K562 (cell line): ENCODE data around the gene TOR1AIP2. TPM values are rescaled to one million over a fixed set of nuclear protein-coding genes. Genes with fewer than 3 reads are reported as not detected.

ENCODE experiments used
- ATAC-seq: fragments of 200-7000 bp; cut with Tn5 transposase; 3 replicates; pipeline ENCODE4 v1.9.1; 2020; ENCODE audit warnings: moderate library complexity
- BruUV-seq: library from RNA; stranded (reverse); fragments of 400-500 nt; replicated peaks from 2 replicates; lab custom pipeline; 2021; lab: Mats Ljungman, UMichigan
- CTCF ChIA-PET: fragments of 300-600 bp; formaldehyde crosslinking; extraction: SDS; loops from one replicate; lab custom pipeline; 2021; ENCODE audit warnings: low intra/inter-chr PET ratio; lab: Yijun Ruan, JAX
- POLR2A ChIA-PET: fragments of 300-600, 350-650 bp; sonication (Branson Sonifier 250); formaldehyde crosslinking; extraction: SDS; loops from one replicate; lab custom pipeline; 2021; ENCODE audit warnings: antibody characterized with exemption, inconsistent platforms; lab: Yijun Ruan, JAX
- DNase-seq, 4 experiments: peaks; one replicate each; pipeline versions ENCODE4 v3.0.0 to v3.0.0-alpha.2; 2011 to 2018; ENCODE audit warnings: low spot score in 3 of 4, mixed read lengths in 3 of 4; ENCODE audit errors: extremely low read depth in 1 of 4
- FAIRE-seq: peaks from 2 replicates; lab custom pipeline; 2011; peaks lifted over from hg19 to GRCh38; lab: Jason Lieb, UNC
- H2AFZ ChIP-seq: 2 replicates; pipeline ENCODE4 v1.6.0; 2011; ENCODE audit warnings: low read depth, low read length, control low read depth, inconsistent platforms
- H3K27ac ChIP-seq: fragments of 200-600 bp; 3 replicates; pipeline ENCODE4 v1.8.0; 2011; ENCODE audit warnings: low read depth, mild to moderate bottlenecking, control low read depth, inconsistent platforms, low read length, moderate library complexity, mixed read lengths; ENCODE audit errors: extremely low read depth
- H3K27me3 ChIP-seq, 2 experiments: fragments of 300-600 bp in 1 of 2; 2 replicates in 1 of 2; 3 replicates in 1 of 2; pipeline versions ENCODE4 v1.6.0 to v1.8.0; 2011; ENCODE audit warnings: inconsistent platforms in 2 of 2, low read length in 2 of 2, mild to moderate bottlenecking in 1 of 2, mixed read lengths in 1 of 2, moderate library complexity in 1 of 2; ENCODE audit not compliant: control insufficient read depth in 2 of 2, insufficient read depth in 2 of 2
- H3K36me3 ChIP-seq: fragments of 300-600 bp; 3 replicates; pipeline ENCODE4 v1.8.0; 2011; ENCODE audit warnings: mild to moderate bottlenecking, low read length, inconsistent platforms; ENCODE audit not compliant: control insufficient read depth, insufficient read depth
- H3K4me1 ChIP-seq, 2 experiments: fragments of 200-600 bp in 1 of 2; replicated peaks in 1 of 2; 2 replicates in 1 of 2; 3 replicates in 1 of 2; pipeline versions ENCODE4 v1.5.1 to v1.8.0; 2011; ENCODE audit warnings: inconsistent platforms in 2 of 2, low read length in 2 of 2, mild to moderate bottlenecking in 1 of 2, mixed read lengths in 1 of 2, moderate library complexity in 1 of 2; ENCODE audit not compliant: control insufficient read depth in 2 of 2, insufficient read depth in 2 of 2
- H3K4me2 ChIP-seq: 2 replicates; pipeline ENCODE4 v1.6.1; 2011; ENCODE audit warnings: low read length, control low read depth, inconsistent platforms, mixed read lengths; ENCODE audit not compliant: insufficient read depth
- H3K4me3 ChIP-seq: fragments of 200-600 bp; sonication (generic), shearing (Covaris generic); 2 replicates; pipeline ENCODE4 v1.5.1; 2016; ENCODE audit warnings: control low read depth, inconsistent platforms
- H3K79me2 ChIP-seq: fragments of 200-600 bp; 3 replicates; pipeline ENCODE4 v1.8.0; 2011; ENCODE audit warnings: low read length, inconsistent platforms; ENCODE audit not compliant: control insufficient read depth, insufficient read depth
- H3K9ac ChIP-seq, 2 experiments: 2 replicates each; pipeline versions ENCODE4 v1.6.0 to v1.6.1; 2011; ENCODE audit warnings: low read depth in 2 of 2, low read length in 2 of 2, control low read depth in 1 of 2, inconsistent platforms in 1 of 2, mild to moderate bottlenecking in 1 of 2, mixed read lengths in 1 of 2; ENCODE audit not compliant: insufficient read depth in 1 of 2
- H3K9me1 ChIP-seq: one replicate; pipeline ENCODE4 v1.6.0; 2011; ENCODE audit warnings: inconsistent platforms, mild to moderate bottlenecking, low read length, moderate library complexity; ENCODE audit not compliant: control insufficient read depth, insufficient read depth
- H3K9me3 ChIP-seq: replicated peaks from 2 replicates; pipeline ENCODE4 v1.5.1; 2011; ENCODE audit warnings: low read depth, low read length, inconsistent platforms; ENCODE audit not compliant: control insufficient read depth, insufficient read depth
- H4K20me1 ChIP-seq: replicated peaks from 2 replicates; pipeline ENCODE4 v1.6.1; 2011; ENCODE audit warnings: low read length, inconsistent platforms, mixed read lengths; ENCODE audit not compliant: control insufficient read depth, insufficient read depth
- CBFA2T3 ChIP-seq: fragments of 450-650 bp; IDR thresholded peaks from 2 replicates; pipeline ENCODE4 v1.6.1; 2017
- PHB2 ChIP-seq: fragments of 450-650 bp; IDR thresholded peaks from 2 replicates; pipeline ENCODE4 v1.6.1; 2017; ENCODE audit warnings: low read depth
- TCF7 ChIP-seq: sonication (generic); IDR thresholded peaks from 2 replicates; pipeline ENCODE4 v1.6.1; 2016; ENCODE audit warnings: antibody characterized with exemption, borderline replicate concordance
- ZNF146 ChIP-seq: IDR thresholded peaks from one replicate; pipeline ENCODE4 v1.6.1; 2018; ENCODE audit warnings: missing compliant biosample characterization; ENCODE audit not compliant: unreplicated experiment
- WGBS: fragments of 100-300 bp; shearing (Covaris generic); methylation state at CpG from one replicate; pipeline ENCODE4 v1.1.6; 2016; ENCODE audit warnings: low coverage, mixed read lengths; ENCODE audit not compliant: insufficient coverage; ENCODE audit errors: missing lambda C conversion rate; 5-methylcytosine and 5-hydroxymethylcytosine counted together
- in situ Hi-C: fragments of 300-500 bp; cut with MboI; formaldehyde crosslinking; loops from 4 replicates; pipeline ENCODE4 v1.15.0; 2018; ENCODE audit warnings: inconsistent platforms, mixed read lengths
- intact Hi-C: fragments of 100-400 bp; cut with micrococcal nuclease; formaldehyde crosslinking; loops from 2 replicates; pipeline ENCODE4 v1.14.2; 2022
- polyA plus RNA-seq, 8 experiments: library from polyadenylated mRNA; depleted of rRNA in 4 of 8; stranded (reverse) in 5 of 8; unstranded in 3 of 8; fragments of >200 nt; fragmentation: Nextera tagmentation in 2 of 8; fragmentation: Illumina TruSeq in 1 of 8; extraction: Ambion mirVana in 2 of 8; extraction: Trizol in 1 of 8; gene quantifications; 2 replicates each; pipeline versions ENCODE4 v1.2.1 to v1.2.3, GENCODE V29; 2011 to 2014; ENCODE audit warnings: inconsistent platforms in 1 of 8, missing spikeins in 1 of 8
- total RNA-seq, 7 experiments: library from RNA; depleted of rRNA in 6 of 7; stranded (reverse); fragments of >200 nt in 6 of 7; fragmentation: Illumina TruSeq in 2 of 7; extraction: Trizol in 2 of 7; gene quantifications; 2 replicates each; pipeline versions ENCODE4 v1.2.1 to v1.2.3, GENCODE V29; 2011 to 2021; ENCODE audit warnings: low replicate concordance in 1 of 7
- TF ChIP-seq, protein P1 (sequence below): IDR thresholded peaks from 3 replicates; pipeline ENCODE4 v1.6.1; 2011; ENCODE audit warnings: borderline replicate concordance, mild to moderate bottlenecking; ENCODE audit not compliant: insufficient read length, insufficient read depth
- TF ChIP-seq, protein P2 (sequence below): sonication (generic); formaldehyde crosslinking; IDR thresholded peaks from 2 replicates; pipeline ENCODE4 v1.9.0; 2022; ENCODE audit warnings: mild to moderate bottlenecking, missing genetic modification reagents
- TF ChIP-seq, protein P3 (sequence below): fragments of 250-450 bp; sonication (Bioruptor Pico); IDR thresholded peaks from 2 replicates; pipeline ENCODE4 v1.8.0; 2021; ENCODE audit warnings: mild to moderate bottlenecking, moderate library complexity
- TF ChIP-seq, protein P4 (sequence below), 2 experiments: fragments of 450-650 bp in 1 of 2; sonication (generic) in 1 of 2; formaldehyde crosslinking in 1 of 2; IDR thresholded peaks in 1 of 2; conservative IDR thresholded peaks in 1 of 2; 2 replicates each; pipeline versions ENCODE4 v1.6.1 to v1.8.1; 2016 to 2023; ENCODE audit warnings: mild to moderate bottlenecking in 2 of 2, moderate library complexity in 2 of 2, inconsistent platforms in 1 of 2, missing genetic modification reagents in 1 of 2
- TF ChIP-seq, protein P5 (sequence below): fragments of 450-650 bp; IDR thresholded peaks from 2 replicates; pipeline ENCODE4 v1.6.1; 2014; ENCODE audit warnings: low read depth, mild to moderate bottlenecking, moderate library complexity, borderline replicate concordance

Gene TOR1AIP2
- total and polyA plus RNA-seq, 9 of the 15 experiments (the other 6 are each of a cell fraction or from before 2014, with no cell fraction given) = 16.7 to 122 (median 41.4) TPM

DNA sequence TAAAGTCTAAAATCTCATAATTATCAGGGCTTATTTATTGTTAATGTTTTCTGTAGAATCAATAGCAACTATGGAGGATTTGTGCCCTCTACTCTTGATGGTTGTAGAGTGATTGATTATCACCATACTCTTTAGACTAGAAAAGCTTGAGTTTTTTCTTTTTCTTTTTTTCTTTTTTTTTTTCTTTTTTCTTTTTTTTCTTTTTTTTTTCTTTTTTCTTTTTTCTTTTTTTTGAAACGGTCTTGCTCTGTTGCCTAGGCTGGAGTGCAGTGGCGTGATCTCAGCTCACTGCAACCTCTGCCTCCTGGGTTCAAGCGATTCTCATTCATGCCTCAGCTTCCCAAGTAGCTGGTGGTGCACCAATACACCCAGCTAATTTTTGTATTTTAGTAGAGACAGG is 34.2 kb upstream of the TOR1AIP2 start (continued):
- TF ChIP-seq, protein P1, sequence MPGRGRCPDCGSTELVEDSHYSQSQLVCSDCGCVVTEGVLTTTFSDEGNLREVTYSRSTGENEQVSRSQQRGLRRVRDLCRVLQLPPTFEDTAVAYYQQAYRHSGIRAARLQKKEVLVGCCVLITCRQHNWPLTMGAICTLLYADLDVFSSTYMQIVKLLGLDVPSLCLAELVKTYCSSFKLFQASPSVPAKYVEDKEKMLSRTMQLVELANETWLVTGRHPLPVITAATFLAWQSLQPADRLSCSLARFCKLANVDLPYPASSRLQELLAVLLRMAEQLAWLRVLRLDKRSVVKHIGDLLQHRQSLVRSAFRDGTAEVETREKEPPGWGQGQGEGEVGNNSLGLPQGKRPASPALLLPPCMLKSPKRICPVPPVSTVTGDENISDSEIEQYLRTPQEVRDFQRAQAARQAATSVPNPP = no peak
- TF ChIP-seq, protein P2, sequence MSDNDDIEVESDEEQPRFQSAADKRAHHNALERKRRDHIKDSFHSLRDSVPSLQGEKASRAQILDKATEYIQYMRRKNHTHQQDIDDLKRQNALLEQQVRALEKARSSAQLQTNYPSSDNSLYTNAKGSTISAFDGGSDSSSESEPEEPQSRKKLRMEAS (CRISPR knock-in tag) = no peak
- TF ChIP-seq PHB2 (no peak), TCF7 (no peak), ZNF146 (no peak)
- TF ChIP-seq, protein P3, sequence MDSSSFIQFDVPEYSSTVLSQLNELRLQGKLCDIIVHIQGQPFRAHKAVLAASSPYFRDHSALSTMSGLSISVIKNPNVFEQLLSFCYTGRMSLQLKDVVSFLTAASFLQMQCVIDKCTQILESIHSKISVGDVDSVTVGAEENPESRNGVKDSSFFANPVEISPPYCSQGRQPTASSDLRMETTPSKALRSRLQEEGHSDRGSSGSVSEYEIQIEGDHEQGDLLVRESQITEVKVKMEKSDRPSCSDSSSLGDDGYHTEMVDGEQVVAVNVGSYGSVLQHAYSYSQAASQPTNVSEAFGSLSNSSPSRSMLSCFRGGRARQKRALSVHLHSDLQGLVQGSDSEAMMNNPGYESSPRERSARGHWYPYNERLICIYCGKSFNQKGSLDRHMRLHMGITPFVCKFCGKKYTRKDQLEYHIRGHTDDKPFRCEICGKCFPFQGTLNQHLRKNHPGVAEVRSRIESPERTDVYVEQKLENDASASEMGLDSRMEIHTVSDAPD (CRISPR knock-in tag) = no peak

DNA sequence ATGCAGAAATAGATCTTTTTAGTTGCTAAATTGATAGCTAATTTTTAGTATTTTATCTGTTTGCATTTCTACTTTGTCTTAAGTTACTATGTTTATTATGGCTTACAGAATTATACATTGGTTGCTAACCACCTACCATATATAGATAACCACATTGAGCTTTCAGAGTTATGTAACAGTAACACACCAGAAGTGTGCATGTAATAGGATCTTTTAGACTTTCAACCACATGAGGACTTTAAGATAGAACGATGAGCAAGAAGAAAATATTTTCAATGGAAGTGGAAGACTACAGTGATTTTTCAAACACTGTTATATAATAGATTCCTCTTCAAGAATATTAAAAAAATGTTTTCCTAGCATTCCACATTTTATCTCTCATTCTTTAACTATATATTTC is 33.3 kb upstream of the TOR1AIP2 start:
- Histone ChIP-seq H3K4me3 (no peak overlapping the region), H2AFZ (no peak overlapping the region), H3K9me3 (no peaks in the 10 kb centered on the region), H3K27me3 (no peaks in the 10 kb centered on the region)
- POLR2A ChIA-PET = interaction anchor here (1.3 to 3.9 kb wide), 6 partner anchors 12 to 29 kb away, joined by 3 to 19 read pairs (median 6); partner anchors contain the start of gene TOR1AIP1
- DNase-seq = no peak
- CTCF ChIA-PET = no interaction called here
- 27% methylated on average over 1 of the region's 1 CpG for WGBS
- TF ChIP-seq, protein P4, sequence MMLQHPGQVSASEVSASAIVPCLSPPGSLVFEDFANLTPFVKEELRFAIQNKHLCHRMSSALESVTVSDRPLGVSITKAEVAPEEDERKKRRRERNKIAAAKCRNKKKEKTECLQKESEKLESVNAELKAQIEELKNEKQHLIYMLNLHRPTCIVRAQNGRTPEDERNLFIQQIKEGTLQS (IDR thresholded peaks at IDR 0.05) = no peak
- TF ChIP-seq, protein P4 (CRISPR knock-in tag; conservative IDR thresholded peaks at IDR 0.05) = no peak
- TF ChIP-seq CBFA2T3 = peak; percentile 9; the same call in 1 of the 2 replicates
- TF ChIP-seq, protein P5, sequence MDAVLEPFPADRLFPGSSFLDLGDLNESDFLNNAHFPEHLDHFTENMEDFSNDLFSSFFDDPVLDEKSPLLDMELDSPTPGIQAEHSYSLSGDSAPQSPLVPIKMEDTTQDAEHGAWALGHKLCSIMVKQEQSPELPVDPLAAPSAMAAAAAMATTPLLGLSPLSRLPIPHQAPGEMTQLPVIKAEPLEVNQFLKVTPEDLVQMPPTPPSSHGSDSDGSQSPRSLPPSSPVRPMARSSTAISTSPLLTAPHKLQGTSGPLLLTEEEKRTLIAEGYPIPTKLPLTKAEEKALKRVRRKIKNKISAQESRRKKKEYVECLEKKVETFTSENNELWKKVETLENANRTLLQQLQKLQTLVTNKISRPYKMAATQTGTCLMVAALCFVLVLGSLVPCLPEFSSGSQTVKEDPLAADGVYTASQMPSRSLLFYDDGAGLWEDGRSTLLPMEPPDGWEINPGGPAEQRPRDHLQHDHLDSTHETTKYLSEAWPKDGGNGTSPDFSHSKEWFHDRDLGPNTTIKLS = no peak
- TF ChIP-seq, all 486 proteins: peak for 1
- Histone ChIP-seq H3K9me1 (no peaks in the 10 kb centered on the region), H3K27ac (no peak overlapping the region), H3K9ac (no peak overlapping the region), H3K4me2 (no peak overlapping the region), H4K20me1 (no peaks in the 10 kb centered on the region), H3K36me3 (peaks cover 65% of the 10 kb centered on the region; the same call in 2 of the 3 replicates), H3K4me1 (no peaks in the 10 kb centered on the region), H3K79me2 (no peaks in the 10 kb centered on the region)
- intact Hi-C loops (no loop called here), in situ Hi-C loops (no loop called here)
- ATAC-seq (no peak), FAIRE-seq (no peak)
- BruUV-seq = no TSS peak
